ENCODE data around the gene AIG1. TPM values are rescaled to one million over a fixed set of nuclear protein-coding genes. Genes with fewer than 3 reads are reported as not detected.
"Not testable (repeated sequence)": the region's sequence is repeated elsewhere in the genome, so short reads cannot be mapped to it uniquely, and the experiment has no call there.

Gene AIG1
- total and polyA plus RNA-seq, 4 donors = 19.9 to 31.7 (median 27.3) TPM

DNA sequence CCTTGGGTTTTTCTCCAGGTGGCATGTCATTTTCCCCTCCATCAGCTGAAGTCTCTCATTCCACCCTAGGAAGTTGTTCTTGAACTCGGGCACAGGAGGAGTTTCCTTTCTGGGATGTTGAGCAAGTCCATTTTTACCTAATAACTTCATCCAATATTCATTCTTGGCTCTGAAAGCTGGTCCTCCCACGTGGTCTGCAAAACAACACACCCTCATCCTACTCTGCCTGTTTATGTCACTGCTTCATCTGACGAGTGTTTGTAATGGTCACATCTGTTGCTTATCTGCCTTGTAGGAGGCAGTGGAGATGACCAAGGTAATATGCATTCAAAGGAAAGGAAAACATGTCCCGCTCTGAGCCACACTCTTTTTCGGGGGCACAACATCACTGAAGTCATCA lies 41.7 kb upstream of the AIG1 start:
- TF ChIP-seq CTCF (IDR thresholded peaks at IDR 0.05; ENCODE audit: control extremely low read depth, extremely low read depth) = no peak
- ATAC-seq (ENCODE audit: insufficient read depth, low FRiP score) (no peak), DNase-seq (no peak)
- H3K36me3 ChIP-seq (ENCODE audit: control insufficient read depth in 4 of 4, insufficient read depth in 4 of 4, low read length in 4 of 4) = no peaks in the 10 kb centered on the region
- no peak overlapping the region for H3K4me3 ChIP-seq
- WGBS, 2 donors = 70 to 71% methylated on average over 5 of the region's 5 CpGs
- H3K27me3 ChIP-seq (ENCODE audit: control insufficient read depth in 3 of 3, insufficient read depth in 3 of 3, low read length in 2 of 3) = no peaks in the 10 kb centered on the region
- H3K27ac ChIP-seq (ENCODE audit: low read depth in 1 of 2, low read length in 1 of 2) = no peak overlapping the region
- no peaks in the 10 kb centered on the region for H3K9me3 ChIP-seq (ENCODE audit: control insufficient read depth in 4 of 4, insufficient read depth in 3 of 4, low read length in 3 of 4)
- H3K4me1 ChIP-seq (ENCODE audit: control insufficient read depth in 5 of 5, insufficient read depth in 5 of 5, low read length in 5 of 5) = no peaks in the 10 kb centered on the region
- H3K9ac ChIP-seq (ENCODE audit: insufficient read depth in 1 of 2, low read length in 2 of 2) = no peak overlapping the region

DNA sequence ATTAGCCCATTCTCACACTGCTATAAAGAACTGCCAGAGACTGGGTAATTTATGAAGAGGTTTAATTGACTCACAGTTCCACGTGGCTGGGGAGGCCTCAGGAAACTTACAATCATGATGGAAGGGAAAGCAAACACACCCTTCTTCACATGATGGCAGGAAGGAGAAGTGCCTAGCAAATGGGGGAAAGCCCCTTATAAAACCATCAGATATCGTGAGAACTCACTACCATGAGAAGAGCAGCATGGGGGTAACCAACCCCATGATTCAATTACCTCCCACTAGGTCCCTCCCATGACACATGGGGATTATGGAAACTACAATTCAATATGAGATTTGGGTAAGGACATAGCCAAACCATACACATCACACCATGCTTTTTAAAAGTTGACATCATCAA lies 39.8 kb upstream of the AIG1 start:
- WGBS, 2 donors = 68 to 75% methylated on average over 2 of the region's 2 CpGs
- ATAC-seq (ENCODE audit: insufficient read depth, low FRiP score); H3K36me3 ChIP-seq (ENCODE audit: control insufficient read depth in 4 of 4, insufficient read depth in 4 of 4, low read length in 4 of 4); H3K27me3 ChIP-seq (ENCODE audit: control insufficient read depth in 3 of 3, insufficient read depth in 3 of 3, low read length in 2 of 3); H3K4me3 ChIP-seq; H3K9me3 ChIP-seq (ENCODE audit: control insufficient read depth in 4 of 4, insufficient read depth in 3 of 4, low read length in 3 of 4); H3K9ac ChIP-seq (ENCODE audit: insufficient read depth in 1 of 2, low read length in 2 of 2); H3K27ac ChIP-seq (ENCODE audit: low read depth in 1 of 2, low read length in 1 of 2); H3K4me1 ChIP-seq (ENCODE audit: control insufficient read depth in 5 of 5, insufficient read depth in 5 of 5, low read length in 5 of 5); DNase-seq: not testable (repeated sequence)

DNA sequence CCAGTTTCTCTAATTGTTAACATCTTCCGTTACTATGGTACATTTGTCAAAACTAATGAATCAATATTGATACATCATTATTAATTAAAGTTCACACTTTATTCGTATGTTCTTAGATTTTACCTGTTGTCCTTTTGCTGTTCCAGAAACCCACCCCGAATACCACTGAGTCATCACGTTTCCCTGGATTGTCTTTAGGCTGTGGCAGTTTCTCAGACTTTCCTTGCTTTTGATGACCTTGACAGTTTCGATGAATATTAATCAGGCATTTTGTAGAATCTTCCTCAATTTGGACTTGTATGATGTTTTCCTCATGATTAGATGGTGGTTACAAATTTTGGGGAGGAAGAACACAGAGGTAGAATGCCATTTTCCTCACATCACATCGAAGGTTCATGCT lies 39.1 kb upstream of the AIG1 start:
- Histone ChIP-seq H3K4me3 (no peak overlapping the region), H3K27ac (ENCODE audit: low read depth in 1 of 2, low read length in 1 of 2) (no peak overlapping the region), H3K27me3 (ENCODE audit: control insufficient read depth in 3 of 3, insufficient read depth in 3 of 3, low read length in 2 of 3) (no peaks in the 10 kb centered on the region), H3K9me3 (ENCODE audit: control insufficient read depth in 4 of 4, insufficient read depth in 3 of 4, low read length in 3 of 4) (no peaks in the 10 kb centered on the region), H3K9ac (ENCODE audit: insufficient read depth in 1 of 2, low read length in 2 of 2) (no peak overlapping the region), H3K36me3 (ENCODE audit: control insufficient read depth in 4 of 4, insufficient read depth in 4 of 4, low read length in 4 of 4) (no peaks in the 10 kb centered on the region), H3K4me1 (ENCODE audit: control insufficient read depth in 5 of 5, insufficient read depth in 5 of 5, low read length in 5 of 5) (no peaks in the 10 kb centered on the region)
- 94 to 95% methylated on average over 6 of the region's 6 CpGs for WGBS, 2 donors
- no peak for DNase-seq
- no peak for TF ChIP-seq CTCF (IDR thresholded peaks at IDR 0.05; ENCODE audit: control extremely low read depth, extremely low read depth)
- no peak for ATAC-seq (ENCODE audit: insufficient read depth, low FRiP score)

DNA sequence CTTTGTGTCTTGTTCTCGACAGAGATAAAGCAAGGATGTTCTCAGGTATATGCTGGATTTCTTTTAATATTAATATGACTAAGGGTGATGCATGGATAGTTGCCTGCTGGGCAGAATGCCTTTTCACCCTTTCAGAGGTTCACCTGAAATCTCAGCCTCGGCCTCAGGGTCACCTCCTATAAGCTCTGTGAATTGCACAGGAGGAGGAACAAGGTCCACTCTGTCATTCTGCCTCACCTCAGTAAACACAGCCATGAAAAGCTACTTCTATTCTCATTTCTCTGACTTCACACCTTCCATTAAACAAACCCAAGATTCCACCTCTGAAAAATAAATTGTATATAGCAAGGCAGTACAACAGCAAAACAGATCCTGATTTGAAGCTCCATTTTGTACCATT lies 38.1 kb upstream of the AIG1 start:
- no peak for DNase-seq
- no peak overlapping the region for H3K9ac ChIP-seq (ENCODE audit: insufficient read depth in 1 of 2, low read length in 2 of 2)
- no peak overlapping the region for H3K4me3 ChIP-seq
- no peak overlapping the region for H3K27ac ChIP-seq (ENCODE audit: low read depth in 1 of 2, low read length in 1 of 2)
- no peak for ATAC-seq (ENCODE audit: insufficient read depth, low FRiP score)
- no peaks in the 10 kb centered on the region for H3K9me3 ChIP-seq (ENCODE audit: control insufficient read depth in 4 of 4, insufficient read depth in 3 of 4, low read length in 3 of 4)
- H3K36me3 ChIP-seq (ENCODE audit: control insufficient read depth in 4 of 4, insufficient read depth in 4 of 4, low read length in 4 of 4) = no peaks in the 10 kb centered on the region
- no peak for TF ChIP-seq CTCF (IDR thresholded peaks at IDR 0.05; ENCODE audit: control extremely low read depth, extremely low read depth)
- 67 to 93% methylated on average over 2 of the region's 2 CpGs for WGBS, 2 donors
- H3K27me3 ChIP-seq (ENCODE audit: control insufficient read depth in 3 of 3, insufficient read depth in 3 of 3, low read length in 2 of 3) = no peaks in the 10 kb centered on the region
- H3K4me1 ChIP-seq (ENCODE audit: control insufficient read depth in 5 of 5, insufficient read depth in 5 of 5, low read length in 5 of 5) = no peaks in the 10 kb centered on the region
